ENCODE measurements around the gene SPI1.
A peak's percentile ranks its signal among the peaks of the same experiment; 100 is the strongest.

Gene SPI1

DNA sequence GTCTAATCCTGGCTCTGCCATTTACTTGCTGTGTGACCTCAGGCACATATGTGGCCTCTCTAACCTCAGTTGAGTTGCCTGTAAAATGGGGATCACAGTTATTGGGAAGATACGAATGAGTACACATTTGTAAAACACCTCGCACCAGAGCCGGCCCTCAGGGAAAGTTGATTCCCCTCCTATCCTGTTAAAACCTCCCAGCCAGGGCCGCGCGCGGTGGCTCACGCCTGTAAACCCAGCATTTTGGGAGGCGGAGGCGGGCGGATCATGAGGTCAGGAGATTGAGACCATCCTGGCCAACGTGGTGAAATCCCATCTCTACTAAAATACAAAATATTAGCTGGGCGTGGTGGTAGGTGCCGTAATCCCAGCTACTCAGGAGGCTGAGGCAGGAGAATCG is 18.0 kb downstream of the SPI1 start:
- Histone ChIP-seq H3K4me3 (no peak overlapping the region), H3K27ac (no peak overlapping the region), H3K9me3 (ENCODE audit: low read depth, low read length) (no peaks in the 10 kb centered on the region), H3K36me3 (ENCODE audit: insufficient read depth, low read length) (no peaks in the 10 kb centered on the region), H3K9ac (ENCODE audit: insufficient read length) (no peak overlapping the region)
- DNase-seq (ENCODE audit: low read depth, low spot score) = no peak
- TF ChIP-seq POLR2AphosphoS5 (IDR thresholded peaks at IDR 0.05; ENCODE audit: borderline replicate concordance, low read depth, low read length) (no peak), FOXP2 (optimal IDR thresholded peaks at IDR 0.05; ENCODE audit: control extremely low read depth, extremely low read length, insufficient read depth) (no peak), EZH2 (IDR thresholded peaks at IDR 0.05) (no peak)

DNA sequence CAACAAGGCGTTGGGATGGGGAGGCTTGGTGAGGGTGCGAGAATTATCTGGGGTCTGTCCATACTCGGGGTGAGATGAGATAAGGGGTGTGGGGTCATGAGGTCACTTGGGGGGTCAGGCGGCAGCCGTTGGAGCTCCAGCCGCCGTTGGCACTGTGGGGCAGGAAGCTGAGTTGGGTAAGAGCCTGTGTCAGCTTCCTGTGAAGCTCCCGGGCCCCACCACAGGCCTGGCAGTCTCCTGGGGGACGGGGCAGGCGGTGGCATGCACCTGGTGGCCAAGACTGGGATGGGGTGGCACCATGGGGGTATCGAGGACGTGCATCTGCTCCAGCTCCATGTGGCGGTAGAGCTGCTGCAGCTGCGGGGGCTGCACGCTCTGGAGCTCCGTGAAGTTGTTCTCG is 18.8 kb downstream of the SPI1 start:
- Histone ChIP-seq H3K9me3 (ENCODE audit: low read depth, low read length) (no peaks in the 10 kb centered on the region), H3K9ac (ENCODE audit: insufficient read length) (no peak overlapping the region), H3K36me3 (ENCODE audit: insufficient read depth, low read length) (no peaks in the 10 kb centered on the region), H3K4me3 (no peak overlapping the region), H3K27ac (no peak overlapping the region)
- DNase-seq (ENCODE audit: low read depth, low spot score) = no peak
- TF ChIP-seq EZH2 (IDR thresholded peaks at IDR 0.05) (no peak), FOXP2 (optimal IDR thresholded peaks at IDR 0.05; ENCODE audit: control extremely low read depth, extremely low read length, insufficient read depth) (no peak), POLR2AphosphoS5 (IDR thresholded peaks at IDR 0.05; ENCODE audit: borderline replicate concordance, low read depth, low read length) (no peak)

DNA sequence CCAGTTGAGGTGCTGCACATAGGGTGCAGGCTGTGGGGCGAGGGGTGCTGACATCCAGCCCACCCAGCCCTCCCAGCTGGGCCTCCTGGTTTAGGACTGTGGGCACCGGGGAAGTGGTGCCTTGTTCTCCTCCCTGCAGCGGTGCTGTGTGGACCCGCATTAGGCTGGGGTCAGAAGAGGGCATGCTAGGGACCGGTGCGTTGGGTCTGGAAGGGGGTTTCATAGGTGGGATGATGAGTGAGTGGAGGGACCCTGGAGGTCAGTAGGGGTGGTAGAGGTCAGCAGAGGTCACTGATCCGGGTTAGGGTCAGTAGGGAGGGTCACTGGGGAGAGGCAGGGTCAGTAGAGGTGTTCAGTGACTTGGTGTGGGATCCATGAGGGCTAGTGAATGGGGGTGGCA is 19.2 kb downstream of the SPI1 start:
- no peak for DNase-seq (ENCODE audit: low read depth, low spot score)
- H3K9me3 ChIP-seq (ENCODE audit: low read depth, low read length) = no peaks in the 10 kb centered on the region
- no peak overlapping the region for H3K9ac ChIP-seq (ENCODE audit: insufficient read length)
- TF ChIP-seq EZH2 (IDR thresholded peaks at IDR 0.05) (no peak), POLR2AphosphoS5 (IDR thresholded peaks at IDR 0.05; ENCODE audit: borderline replicate concordance, low read depth, low read length) (no peak), FOXP2 (optimal IDR thresholded peaks at IDR 0.05; ENCODE audit: control extremely low read depth, extremely low read length, insufficient read depth) (no peak)
- no peak overlapping the region for H3K4me3 ChIP-seq
- no peaks in the 10 kb centered on the region for H3K36me3 ChIP-seq (ENCODE audit: insufficient read depth, low read length)
- H3K27ac ChIP-seq = no peak overlapping the region

DNA sequence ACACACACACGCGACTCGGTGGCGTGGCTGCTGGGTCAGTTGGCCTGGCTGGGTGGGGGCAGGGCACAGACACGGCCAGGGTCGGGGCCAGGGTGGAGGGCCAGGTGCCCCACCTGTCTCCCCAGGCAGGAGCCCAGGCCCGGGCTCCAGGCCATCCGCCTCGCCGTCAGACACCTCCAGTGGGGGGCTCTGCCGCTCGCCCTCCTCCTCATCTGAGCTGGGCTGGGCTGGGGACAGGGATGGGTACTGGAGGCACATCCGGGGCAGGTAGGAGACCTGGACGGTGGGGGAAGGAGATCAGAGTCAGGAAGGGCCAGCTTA is 19.7 kb downstream of the SPI1 start:
- Histone ChIP-seq H3K9ac (ENCODE audit: insufficient read length) (no peak overlapping the region), H3K4me3 (no peak overlapping the region), H3K9me3 (ENCODE audit: low read depth, low read length) (no peaks in the 10 kb centered on the region), H3K27ac (no peak overlapping the region), H3K36me3 (ENCODE audit: insufficient read depth, low read length) (no peaks in the 10 kb centered on the region)
- DNase-seq (ENCODE audit: low read depth, low spot score) = no peak
- TF ChIP-seq EZH2 (IDR thresholded peaks at IDR 0.05) (no peak), POLR2AphosphoS5 (IDR thresholded peaks at IDR 0.05; ENCODE audit: borderline replicate concordance, low read depth, low read length) (no peak), FOXP2 (optimal IDR thresholded peaks at IDR 0.05; ENCODE audit: control extremely low read depth, extremely low read length, insufficient read depth) (no peak)

DNA sequence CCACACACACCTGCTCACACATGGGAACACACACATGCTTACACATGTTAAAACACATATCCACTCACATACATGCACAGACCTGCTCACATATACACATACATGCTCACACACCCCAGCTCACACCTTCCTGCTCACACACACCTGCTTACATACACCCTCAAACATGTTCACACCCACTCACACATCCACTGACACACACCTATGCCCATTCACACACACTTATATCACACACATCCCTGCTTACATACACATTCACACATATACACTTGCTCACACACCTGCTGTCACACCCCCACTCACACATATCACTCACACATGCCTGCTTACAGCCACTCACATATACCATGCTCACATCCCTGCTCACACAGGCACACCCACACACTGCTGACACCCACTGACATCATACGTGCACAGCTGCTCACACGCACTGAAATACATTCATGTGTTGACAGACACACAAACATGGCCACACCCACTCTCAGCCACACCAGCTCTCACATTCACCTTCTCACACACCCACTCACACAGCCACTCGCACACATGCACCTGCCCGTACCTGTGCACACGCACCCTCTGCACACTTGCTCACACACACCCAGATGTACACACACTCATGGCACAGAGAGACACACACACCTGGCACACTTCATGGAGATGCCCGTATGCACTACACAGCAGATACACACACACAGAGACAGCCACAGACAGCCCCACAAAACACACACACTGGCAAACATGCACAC is 20.2 kb downstream of the SPI1 start:
- TF ChIP-seq POLR2AphosphoS5 (IDR thresholded peaks at IDR 0.05; ENCODE audit: borderline replicate concordance, low read depth, low read length) (no peak), FOXP2 (optimal IDR thresholded peaks at IDR 0.05; ENCODE audit: control extremely low read depth, extremely low read length, insufficient read depth) (no peak), EZH2 (IDR thresholded peaks at IDR 0.05) (no peak)
- H3K36me3 ChIP-seq (ENCODE audit: insufficient read depth, low read length) = no peaks in the 10 kb centered on the region
- no peaks in the 10 kb centered on the region for H3K9me3 ChIP-seq (ENCODE audit: low read depth, low read length)
- no peak overlapping the region for H3K9ac ChIP-seq (ENCODE audit: insufficient read length)
- no peak overlapping the region for H3K4me3 ChIP-seq
- no peak for DNase-seq (ENCODE audit: low read depth, low spot score)
- H3K27ac ChIP-seq = no peak overlapping the region

DNA sequence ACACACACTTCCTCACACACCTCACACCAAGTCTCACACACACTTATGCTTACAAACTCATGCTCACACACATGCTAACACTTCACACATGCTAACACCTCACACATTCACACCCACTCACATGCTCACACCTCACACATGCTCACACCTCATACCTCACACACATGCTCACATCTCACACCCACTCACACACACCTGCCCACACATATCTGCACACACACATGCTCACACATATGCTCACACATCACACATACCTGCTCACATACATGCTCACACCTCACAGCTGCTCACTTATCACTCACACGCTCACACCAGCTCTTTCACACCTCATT is 21.4 kb downstream of the SPI1 start:
- Histone ChIP-seq H3K4me3 (no peak overlapping the region), H3K36me3 (ENCODE audit: insufficient read depth, low read length) (no peaks in the 10 kb centered on the region), H3K9me3 (ENCODE audit: low read depth, low read length) (no peaks in the 10 kb centered on the region), H3K27ac (no peak overlapping the region), H3K9ac (ENCODE audit: insufficient read length) (no peak overlapping the region)
- TF ChIP-seq EZH2 (IDR thresholded peaks at IDR 0.05) = no peak
- no peak for TF ChIP-seq POLR2AphosphoS5 (IDR thresholded peaks at IDR 0.05; ENCODE audit: borderline replicate concordance, low read depth, low read length)
- TF ChIP-seq FOXP2 (optimal IDR thresholded peaks at IDR 0.05; ENCODE audit: control extremely low read depth, extremely low read length, insufficient read depth) = no peak
- no peak for DNase-seq (ENCODE audit: low read depth, low spot score)

DNA sequence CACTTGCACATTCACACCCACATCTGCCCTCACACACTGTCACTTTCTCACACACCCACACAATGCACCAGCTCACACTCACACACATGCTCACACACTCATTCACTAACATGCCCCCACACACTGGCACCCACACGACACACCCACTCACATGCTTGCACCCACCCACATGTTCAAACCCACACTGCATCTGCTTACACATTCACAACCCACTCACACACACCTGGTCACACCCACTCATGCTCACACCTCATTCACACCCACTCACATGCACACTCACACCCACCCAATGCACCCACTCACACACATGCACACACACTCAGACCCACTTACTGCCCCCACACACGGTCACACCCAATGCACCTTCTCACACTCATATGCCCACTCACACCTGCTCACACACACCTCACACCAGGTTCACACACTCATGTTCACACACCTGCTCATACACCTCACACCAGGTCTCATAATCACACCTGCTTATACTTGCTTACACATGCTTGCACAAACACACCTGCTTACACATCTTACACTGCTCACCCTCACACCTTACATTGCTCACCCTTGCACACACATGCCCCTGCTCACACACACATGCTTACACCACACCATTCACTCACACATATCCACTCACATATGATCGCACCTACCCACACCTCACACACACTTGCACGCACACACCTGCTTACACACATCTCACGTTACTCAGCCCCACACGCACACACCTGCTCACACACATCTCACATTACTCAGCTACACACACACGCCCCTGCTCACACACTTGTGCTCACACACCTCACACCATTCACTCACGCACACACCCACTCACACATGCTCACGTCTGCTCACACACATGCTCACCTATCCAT is 22.0 kb downstream of the SPI1 start:
- no peaks in the 10 kb centered on the region for H3K36me3 ChIP-seq (ENCODE audit: insufficient read depth, low read length)
- H3K27ac ChIP-seq = no peak overlapping the region
- TF ChIP-seq POLR2AphosphoS5 (IDR thresholded peaks at IDR 0.05; ENCODE audit: borderline replicate concordance, low read depth, low read length) (no peak), EZH2 (IDR thresholded peaks at IDR 0.05) (no peak), FOXP2 (optimal IDR thresholded peaks at IDR 0.05; ENCODE audit: control extremely low read depth, extremely low read length, insufficient read depth) (no peak)
- H3K4me3 ChIP-seq = no peak overlapping the region
- no peak for DNase-seq (ENCODE audit: low read depth, low spot score)
- H3K9ac ChIP-seq (ENCODE audit: insufficient read length) = no peak overlapping the region
- no peaks in the 10 kb centered on the region for H3K9me3 ChIP-seq (ENCODE audit: low read depth, low read length)

DNA sequence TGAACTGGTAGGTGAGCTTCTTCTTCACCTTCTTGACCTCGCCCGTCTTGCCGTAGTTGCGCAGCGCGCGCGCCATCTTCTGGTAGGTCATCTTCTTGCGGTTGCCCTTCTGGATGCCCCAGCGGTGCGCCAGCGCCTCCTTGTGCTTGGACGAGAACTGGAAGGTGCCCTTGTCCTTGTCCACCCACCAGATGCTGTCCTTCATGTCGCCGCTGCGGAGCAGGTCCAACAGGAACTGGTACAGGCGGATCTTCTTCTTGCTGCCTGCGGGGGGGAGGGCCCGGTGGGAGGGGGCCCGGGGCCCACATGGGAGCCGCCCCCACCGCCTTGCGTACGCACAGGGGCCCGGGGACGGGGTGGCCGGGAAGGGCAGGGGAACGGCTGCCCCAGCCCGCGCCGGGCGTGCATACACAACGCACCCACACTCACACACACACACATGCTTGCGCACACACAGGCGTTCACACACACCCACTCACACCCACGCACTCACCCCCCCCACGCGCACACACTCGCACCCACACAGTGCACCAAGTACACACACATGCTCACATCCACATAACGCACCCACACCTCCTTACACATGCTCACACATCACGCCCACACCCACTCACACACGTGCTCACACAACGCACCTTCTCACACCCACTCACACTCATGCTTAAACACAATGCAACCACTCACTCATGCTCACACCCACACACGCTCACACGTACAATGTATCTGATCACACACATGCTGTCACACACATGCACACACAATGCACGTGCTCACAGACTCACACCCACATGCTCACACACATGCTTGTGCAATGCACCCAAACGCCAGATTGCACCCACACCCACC is 22.8 kb downstream of the SPI1 start:
- Histone ChIP-seq H3K27ac (no peak overlapping the region), H3K4me3 (peak overlapping the region; percentile 78), H3K9me3 (ENCODE audit: low read depth, low read length) (no peaks in the 10 kb centered on the region), H3K36me3 (ENCODE audit: insufficient read depth, low read length) (no peaks in the 10 kb centered on the region), H3K9ac (ENCODE audit: insufficient read length) (peak overlapping the region; percentile 37)
- TF ChIP-seq EZH2 (IDR thresholded peaks at IDR 0.05) (no peak), FOXP2 (optimal IDR thresholded peaks at IDR 0.05; ENCODE audit: control extremely low read depth, extremely low read length, insufficient read depth) (no peak), POLR2AphosphoS5 (IDR thresholded peaks at IDR 0.05; ENCODE audit: borderline replicate concordance, low read depth, low read length) (no peak)
- DNase-seq (ENCODE audit: low read depth, low spot score) = peak; percentile 72

Data from SK-N-MC (cell line).